Stimulated activated naive CD4-positive, alpha-beta T cell treated with Interleukin-2 at 50 U/mL for 16 hours (primary cell): ENCODE results near the gene ENO1.
"Not testable (repeated sequence)": the region's sequence is repeated elsewhere in the genome, so short reads cannot be mapped to it uniquely, and the experiment has no call there.

Experiments used
- DNase-seq: peaks from one replicate; lab custom pipeline; 2025; lab: John Stamatoyannopoulos, UW

The ENO1 gene

DNA sequence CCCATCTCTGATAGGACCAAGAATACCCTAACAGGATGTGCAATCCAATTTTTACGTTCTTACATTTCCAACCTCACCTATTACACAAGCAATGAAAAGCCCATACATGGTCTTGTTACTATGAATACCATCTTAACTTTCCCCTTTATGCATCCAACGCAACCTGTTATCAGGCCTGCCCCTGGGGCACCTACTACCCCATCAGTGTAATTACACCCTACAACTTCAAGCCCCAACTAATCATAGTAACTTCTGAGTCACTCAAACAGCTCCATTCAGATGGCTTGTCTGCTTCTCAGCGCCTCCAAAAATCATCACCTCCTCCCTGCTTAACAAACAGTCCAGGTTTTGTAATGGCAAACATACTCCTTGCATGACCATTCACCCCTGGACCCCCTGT, 18.3 kb upstream of the ENO1 start:
- DNase-seq: not testable (repeated sequence)

- DNase-seq: no peak
Observed at GRCh38 chr1:8892026-8892425, 13.5 kb upstream of the ENO1 start.

DNA sequence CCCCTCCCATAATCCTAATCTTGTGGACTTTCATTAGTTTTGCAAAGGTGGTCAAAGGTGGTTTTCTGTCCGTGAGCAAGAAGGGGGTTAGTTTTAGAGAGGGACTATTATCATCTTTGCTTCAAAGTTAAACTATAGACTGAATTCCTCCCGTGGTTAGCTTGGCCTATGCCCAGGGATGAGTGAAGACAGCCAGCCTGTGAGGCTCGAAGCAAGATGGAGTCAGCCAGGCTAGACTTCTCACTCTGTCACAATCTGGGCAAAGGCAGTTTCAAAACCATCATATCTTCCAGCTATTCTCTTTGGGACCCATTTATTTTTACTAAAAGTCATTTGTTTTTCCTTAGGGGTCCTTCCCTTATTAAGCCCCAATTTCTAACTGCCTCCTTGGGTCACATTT, 12.9 kb upstream of the ENO1 start:
- no peak for DNase-seq

DNA sequence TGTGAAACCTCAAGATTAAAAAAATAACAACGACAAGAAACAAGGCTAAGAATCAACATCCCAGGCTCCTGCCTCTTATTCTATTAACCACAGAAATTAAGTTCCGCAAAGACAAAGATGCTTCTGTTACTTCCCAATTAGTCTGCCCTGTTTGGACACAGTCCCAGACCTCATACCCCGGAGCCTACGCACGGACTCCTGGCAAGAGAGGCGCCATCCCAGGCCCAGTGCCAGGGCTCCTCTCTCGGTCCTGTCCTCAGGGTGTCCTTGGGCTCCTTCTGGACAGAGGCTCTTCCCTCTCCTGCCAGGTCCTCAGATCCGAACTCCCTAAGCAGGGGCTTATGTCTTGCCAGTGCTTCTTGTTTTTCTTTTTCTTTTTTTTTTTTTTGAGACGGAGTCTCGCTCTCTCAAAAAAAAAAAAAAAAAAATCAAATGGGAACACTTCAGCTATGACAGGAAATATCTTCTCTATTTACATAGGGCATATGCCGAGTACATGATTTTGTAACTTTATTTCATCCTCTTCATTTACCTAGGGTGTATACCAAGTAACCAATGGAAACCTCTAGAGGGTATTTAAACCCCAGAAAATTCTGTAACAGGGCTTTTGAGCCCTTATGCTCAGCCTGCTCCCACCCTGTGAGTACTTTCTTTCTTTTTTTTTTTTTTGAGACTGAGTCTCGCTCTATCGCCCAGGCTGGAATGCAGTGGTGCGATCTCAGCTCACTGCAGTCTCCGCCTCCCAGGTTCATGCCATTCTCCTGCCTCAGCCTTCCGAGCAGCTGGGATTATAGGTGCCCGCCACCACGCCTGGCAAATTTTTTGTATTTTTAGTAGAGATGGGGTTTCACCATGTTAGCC, 11.7 kb upstream of the ENO1 start:
- no peak for DNase-seq

GRCh38 chr1:8889103-8889846, 10.8 kb upstream of the ENO1 start:
- DNase-seq: no peak

GRCh38 chr1:8886589-8886988, 8.1 kb upstream of the ENO1 start:
- no peak for DNase-seq

GRCh38 chr1:8886031-8886524, 7.6 kb upstream of the ENO1 start:
- DNase-seq: not testable (repeated sequence)

- DNase-seq: not testable (repeated sequence)
Observed at GRCh38 chr1:8884105-8884504, 5.6 kb upstream of the ENO1 start.

DNA sequence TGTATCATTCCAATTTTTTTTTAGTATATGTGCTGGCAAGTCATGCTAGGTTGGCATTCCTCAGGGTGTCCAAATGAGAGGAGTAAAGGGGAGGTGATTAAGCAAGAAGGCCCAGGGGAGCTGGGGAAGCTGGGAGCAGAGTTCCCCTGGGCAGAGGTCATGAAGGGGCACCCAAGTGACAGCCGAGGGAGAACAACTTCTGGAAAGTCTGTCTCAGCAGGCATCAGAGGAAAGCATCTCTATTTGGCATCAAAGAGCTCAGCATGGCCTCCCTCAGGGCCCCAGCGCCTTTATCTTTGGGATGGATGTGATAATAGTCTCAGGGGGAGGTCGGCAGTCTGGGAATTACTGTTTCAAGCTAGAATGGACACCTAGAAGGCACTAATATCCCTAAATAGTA, 5.0 kb upstream of the ENO1 start:
- DNase-seq: no peak

- DNase-seq: peak; percentile 38
Observed at GRCh38 chr1:8879922-8880676, 1.6 kb upstream of the ENO1 start.

DNA sequence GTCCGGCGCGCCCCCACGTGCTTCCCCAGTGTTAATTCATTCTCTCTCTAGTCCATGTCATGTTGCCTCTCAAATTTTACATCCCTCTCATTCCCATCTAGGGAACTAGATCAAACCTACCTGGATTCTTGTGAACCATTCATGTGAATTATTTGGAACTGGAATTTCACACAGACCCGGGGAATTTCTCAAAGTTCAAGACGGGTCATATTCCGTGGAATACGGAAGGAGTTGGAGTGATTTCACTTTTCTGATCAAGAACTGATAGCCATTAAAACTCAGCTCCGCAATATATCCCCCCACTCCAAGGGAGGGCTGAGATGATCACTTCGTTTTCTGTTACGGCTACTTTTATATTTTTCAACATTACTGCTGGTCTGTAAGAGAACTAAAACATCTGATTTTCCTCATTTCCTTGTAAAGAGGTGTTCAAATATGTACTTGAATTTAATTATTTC, 1.0 kb upstream of the ENO1 start:
- no peak for DNase-seq

GRCh38 chr1:8878698-8879463, 395 bp upstream of the ENO1 start:
- DNase-seq: peak; percentile 94

GRCh38 chr1:8876087-8876486, 2.4 kb downstream of the ENO1 start:
- DNase-seq: no peak

- DNase-seq: no peak
Observed at GRCh38 chr1:8875216-8875861, 3.1 kb downstream of the ENO1 start.

- DNase-seq: no peak
Observed at GRCh38 chr1:8874230-8875201, 4.0 kb downstream of the ENO1 start.

DNA sequence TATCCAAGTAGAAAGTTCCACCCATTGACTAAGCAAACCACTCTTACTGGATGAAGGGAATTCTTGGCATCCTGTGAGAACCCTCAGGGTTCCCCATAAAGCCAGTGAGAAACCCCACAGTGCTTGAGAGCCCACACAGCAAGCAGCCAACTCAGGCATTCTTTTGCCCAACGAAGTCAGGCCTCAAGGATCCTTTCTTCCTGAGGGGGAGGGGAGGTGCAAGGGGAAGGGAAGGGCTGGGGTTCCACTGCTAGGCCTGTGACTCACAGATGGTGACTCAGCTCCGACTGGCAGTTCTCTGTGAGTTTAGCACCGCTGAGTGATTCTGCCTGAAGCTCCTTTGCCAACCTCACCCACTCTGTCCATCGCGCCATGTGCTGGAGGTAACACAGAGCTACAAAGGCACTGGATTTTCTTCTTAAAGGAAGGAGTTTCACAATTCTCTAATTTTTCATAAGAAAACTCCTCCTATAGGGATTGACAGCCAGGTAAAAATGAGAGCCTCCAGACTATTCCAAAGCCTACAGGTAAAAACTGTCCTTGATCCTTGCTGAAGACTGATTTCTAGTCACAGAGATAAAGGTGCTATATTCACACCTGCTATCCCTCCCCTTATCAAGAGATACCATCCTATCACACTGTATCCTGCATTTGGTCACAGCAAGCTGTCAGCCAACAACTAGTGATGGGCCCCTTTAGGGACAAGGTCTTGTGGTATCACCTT, 4.8 kb downstream of the ENO1 start:
- DNase-seq: peak; percentile 83

GRCh38 chr1:8873001-8873400, 5.5 kb downstream of the ENO1 start:
- DNase-seq: no peak

DNA sequence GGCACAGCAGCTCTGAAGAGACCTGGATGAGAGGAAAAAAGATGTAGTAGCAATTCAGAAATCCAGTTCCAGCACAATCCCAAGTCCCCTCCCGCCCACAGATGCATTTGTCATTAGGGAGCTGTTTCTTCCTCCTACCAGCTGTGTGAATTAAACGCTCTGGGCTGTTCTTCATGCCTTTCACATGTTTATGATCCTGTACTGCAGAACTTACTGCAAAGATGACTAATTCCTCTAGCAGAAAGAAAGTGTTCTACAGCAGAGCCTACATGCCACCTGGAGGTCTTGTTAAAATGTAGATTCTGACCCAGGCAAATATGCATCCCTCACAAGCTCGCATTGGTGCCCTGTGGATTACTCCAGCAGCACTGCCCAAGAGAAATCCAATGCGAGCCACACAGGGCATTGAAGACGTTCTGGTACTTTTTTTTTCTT, 6.5 kb downstream of the ENO1 start:
- no peak for DNase-seq

DNA sequence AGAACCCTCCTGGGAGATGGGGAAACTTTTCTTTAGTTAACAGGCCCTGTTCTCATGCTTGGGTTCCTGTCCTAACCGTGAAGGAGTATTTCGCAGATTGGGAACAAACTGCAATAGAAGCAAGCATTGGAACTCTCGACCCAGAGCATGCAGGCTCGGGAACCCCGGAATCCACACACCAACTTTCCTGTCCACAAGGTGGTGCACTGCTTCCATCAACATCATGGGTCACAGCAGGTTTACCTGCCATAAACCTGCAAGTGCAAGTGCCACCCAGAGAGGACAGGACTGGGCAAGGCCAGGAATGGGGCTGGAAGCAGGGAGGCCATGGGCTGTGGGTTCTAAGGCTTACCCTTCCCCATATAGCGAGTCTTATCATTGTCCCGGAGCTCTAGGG, 6.9 kb downstream of the ENO1 start:
- DNase-seq: no peak
